ENCODE results near the gene TNNI2. TPM values are rescaled to one million over a fixed set of nuclear protein-coding genes. Genes with fewer than 3 reads are reported as not detected.
"Not testable (repeated sequence)": the region's sequence is repeated elsewhere in the genome, so short reads cannot be mapped to it uniquely, and the experiment has no call there.

The TNNI2 gene
- total RNA-seq (not detected), total RNA-seq (0 to 0.08 reads per million in 2 donors)

DNA sequence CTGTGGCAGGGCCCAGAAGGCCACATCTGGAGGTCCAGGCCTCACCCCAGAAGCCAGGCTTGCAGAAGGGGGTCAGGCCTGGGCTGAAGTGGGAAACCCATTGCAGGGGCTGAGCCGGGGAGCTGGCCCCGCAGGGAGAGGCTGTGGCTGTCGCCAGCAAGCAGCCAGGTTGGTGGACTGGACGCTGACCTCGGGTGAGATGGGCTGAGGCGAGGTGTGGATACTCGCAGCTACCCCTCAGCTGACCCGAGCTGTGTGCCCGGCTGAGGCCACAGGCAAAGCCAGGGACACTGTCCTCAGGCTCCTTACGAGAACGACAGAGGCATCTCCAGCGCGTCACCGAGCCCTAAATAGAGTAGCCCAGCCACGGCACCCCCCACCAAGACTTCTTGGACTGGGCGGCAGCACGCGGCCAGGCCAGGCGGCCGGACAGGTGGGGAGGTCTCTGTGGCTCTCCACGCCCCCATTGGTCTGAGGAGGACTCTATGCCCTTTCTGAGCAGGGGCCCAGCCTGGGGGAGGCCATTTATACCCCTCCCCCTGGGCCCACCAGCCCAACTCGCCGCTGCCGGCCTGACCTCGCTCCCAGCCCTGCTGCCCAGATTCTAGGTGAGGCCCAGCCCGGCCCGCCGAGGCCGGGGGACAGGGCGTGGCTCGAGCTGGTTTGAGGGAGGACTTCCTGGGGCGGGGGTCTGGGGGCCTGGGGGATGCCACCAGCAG is at the start of gene TNNI2:
Gene TNNI2 (plus strand): TSS at position 556 of the 719 bp plus-strand sequence. CDS start 716 bp downstream, outside the sequence.
- ATAC-seq (no peak), DNase-seq (no peak)
- no peaks in the 10 kb centered on the region for H3K9me3 ChIP-seq (ENCODE audit: control insufficient read depth, low read length, poor library complexity, severe bottlenecking)
- no peaks in the 10 kb centered on the region for H3K36me3 Mint-ChIP-seq (ENCODE audit: low read depth)
- no peak within 1 kb of the TSS for H3K27ac Mint-ChIP-seq
- peaks cover 2% of the 10 kb centered on the region for H3K27me3 Mint-ChIP-seq
- no peak within 1 kb of the TSS for H3K4me3 Mint-ChIP-seq
- H3K4me1 Mint-ChIP-seq = peaks cover 10% of the 10 kb centered on the region

DNA sequence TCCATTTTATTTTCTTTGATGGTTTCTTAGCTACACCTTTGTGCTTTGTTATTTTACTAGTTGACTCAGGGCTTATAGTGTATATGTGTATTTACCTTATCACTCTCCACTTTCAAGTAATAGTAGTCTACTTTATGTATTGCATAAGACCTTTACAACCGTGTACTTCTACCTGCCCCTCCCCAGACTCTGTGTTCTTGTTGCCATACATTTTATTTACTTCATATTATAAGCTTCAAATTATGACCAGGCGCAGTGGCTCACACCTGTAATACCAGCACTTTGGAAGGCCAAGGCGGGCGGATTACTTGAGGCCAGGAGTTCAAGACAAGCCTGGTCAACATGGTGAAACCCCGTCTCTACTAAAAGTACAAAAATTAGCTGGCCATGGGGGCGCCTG is 46.9 kb upstream of the TNNI2 start:
- H3K36me3 Mint-ChIP-seq (ENCODE audit: low read depth) = peaks cover 6% of the 10 kb centered on the region
- no peak overlapping the region for H3K4me3 Mint-ChIP-seq
- H3K27ac Mint-ChIP-seq = no peak overlapping the region
- peaks cover 8% of the 10 kb centered on the region for H3K4me1 Mint-ChIP-seq
- DNase-seq = no peak
- peaks cover 8% of the 10 kb centered on the region for H3K27me3 Mint-ChIP-seq
- H3K9me3 ChIP-seq (ENCODE audit: control insufficient read depth, low read length, poor library complexity, severe bottlenecking) = no peaks in the 10 kb centered on the region
- no peak for ATAC-seq

DNA sequence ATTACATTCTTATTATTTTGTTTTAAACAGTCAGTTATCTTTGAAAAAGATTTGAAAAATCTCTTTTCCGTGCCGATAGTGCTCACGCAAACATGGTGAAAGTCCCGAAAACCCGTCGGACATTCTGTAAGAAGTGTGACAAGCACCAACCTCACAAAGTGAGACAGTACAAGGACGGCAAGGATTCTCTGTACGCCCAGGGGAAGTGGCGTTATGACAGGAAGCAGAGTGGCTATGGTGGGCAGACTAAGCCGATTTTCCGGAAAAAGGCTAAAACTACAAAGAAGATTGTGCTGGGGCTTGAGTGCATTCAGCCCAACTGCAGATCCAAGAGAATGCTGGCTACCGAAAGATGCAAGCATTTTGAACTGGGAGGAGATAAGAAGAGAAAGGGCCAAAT is 46.3 kb upstream of the TNNI2 start:
- no peak overlapping the region for H3K4me3 Mint-ChIP-seq
- peaks cover 6% of the 10 kb centered on the region for H3K36me3 Mint-ChIP-seq (ENCODE audit: low read depth)
- no peak for DNase-seq

DNA sequence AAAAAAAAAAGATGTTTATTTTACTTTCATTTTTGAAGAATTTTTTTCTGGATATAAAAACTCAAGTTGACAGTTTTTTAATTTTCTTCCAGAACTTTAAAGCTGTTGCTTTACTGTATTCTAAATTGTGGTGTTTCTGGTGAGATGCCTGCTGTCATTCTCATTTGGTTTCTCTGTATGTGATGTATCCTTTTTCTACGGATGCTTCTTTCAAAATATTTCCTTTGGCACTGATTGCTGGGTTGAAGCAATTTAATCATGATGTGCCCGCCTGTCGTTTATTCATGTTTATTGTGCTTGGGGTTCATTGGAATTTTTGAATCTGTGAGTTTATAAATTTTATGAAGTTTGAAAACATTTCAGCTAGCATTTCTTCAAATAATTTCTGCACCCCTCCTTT is 45.7 kb upstream of the TNNI2 start:
- no peak overlapping the region for H3K4me3 Mint-ChIP-seq
- no peak for ATAC-seq
- no peak overlapping the region for H3K27ac Mint-ChIP-seq

More for the DNA sequence above, 46.3 kb upstream of the TNNI2 start:
- Mint-ChIP-seq H3K4me1 (peaks cover 6% of the 10 kb centered on the region), H3K27me3 (peaks cover 14% of the 10 kb centered on the region), H3K27ac (no peak overlapping the region)
- no peak for ATAC-seq
- no peaks in the 10 kb centered on the region for H3K9me3 ChIP-seq (ENCODE audit: control insufficient read depth, low read length, poor library complexity, severe bottlenecking)

DNA sequence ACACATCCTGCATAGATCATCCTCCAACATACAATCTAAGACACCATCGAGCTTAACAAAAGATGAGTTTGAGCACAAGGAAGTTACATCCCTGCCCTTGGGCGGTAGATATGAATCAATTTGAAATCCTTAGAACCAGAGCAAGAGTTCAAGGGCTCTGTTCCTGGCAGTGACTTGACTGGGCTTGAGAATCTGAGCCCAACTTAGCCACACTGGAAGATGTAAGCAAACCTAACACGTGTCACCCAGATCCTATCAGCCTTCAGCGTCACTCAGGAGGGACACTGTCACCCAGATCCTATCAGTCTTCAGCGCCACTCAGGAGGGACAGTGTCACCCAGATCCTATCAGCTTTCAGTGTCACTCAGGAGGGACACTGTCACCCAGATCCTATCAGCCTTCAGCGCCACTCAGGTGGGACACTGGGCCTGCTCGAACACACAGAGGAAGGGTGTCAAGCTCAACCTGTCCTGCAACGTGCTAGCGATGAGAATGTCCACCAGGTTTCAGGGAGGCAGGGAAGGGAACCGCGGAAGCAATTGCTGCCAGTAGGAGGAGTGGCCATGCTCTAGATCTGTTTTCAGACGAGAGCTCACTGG is 42.3 kb upstream of the TNNI2 start:
- H3K4me1 Mint-ChIP-seq = peaks cover 5% of the 10 kb centered on the region

More for the DNA sequence above, 45.7 kb upstream of the TNNI2 start:
- no peaks in the 10 kb centered on the region for H3K9me3 ChIP-seq (ENCODE audit: control insufficient read depth, low read length, poor library complexity, severe bottlenecking)
- peaks cover 16% of the 10 kb centered on the region for H3K27me3 Mint-ChIP-seq
- H3K36me3 Mint-ChIP-seq (ENCODE audit: low read depth) = peaks cover 6% of the 10 kb centered on the region
- H3K4me1 Mint-ChIP-seq = peaks cover 5% of the 10 kb centered on the region
- DNase-seq = no peak

DNA sequence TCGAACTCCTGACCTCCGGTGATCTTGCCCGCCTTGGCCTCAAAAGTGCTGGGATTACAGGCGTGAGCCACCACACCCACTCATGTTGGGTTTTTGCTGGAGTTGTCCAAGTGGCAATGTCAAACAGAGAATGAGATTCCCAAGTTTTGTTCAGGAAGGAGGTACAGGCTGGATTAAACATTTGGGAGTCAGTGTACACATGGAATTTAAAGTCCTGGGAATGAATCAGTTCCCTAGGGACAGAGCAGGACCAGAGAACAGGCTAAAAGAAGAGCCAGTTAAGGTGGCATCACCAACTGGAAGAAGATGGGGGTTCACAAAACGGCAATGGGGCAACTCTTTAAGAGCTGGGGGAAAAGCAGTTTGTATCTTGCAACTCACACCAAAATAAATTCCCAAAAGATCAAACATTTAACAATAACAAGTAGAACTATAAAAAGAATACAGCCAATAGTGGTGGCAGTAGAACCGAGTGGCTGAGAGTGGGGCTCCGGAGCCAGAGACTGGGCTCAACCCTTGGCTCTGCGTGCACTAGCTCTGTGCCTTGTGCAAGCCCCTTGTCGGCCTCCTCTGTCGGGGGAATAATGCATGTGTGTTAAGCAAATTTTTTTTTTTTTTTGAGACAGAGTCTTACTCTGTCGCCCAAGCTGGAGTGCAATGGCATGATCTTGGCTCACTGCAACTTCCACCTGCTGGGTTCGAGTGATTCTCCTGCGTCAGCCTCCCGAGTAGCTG is 41.2 kb upstream of the TNNI2 start:
- peaks cover 5% of the 10 kb centered on the region for H3K36me3 Mint-ChIP-seq (ENCODE audit: low read depth)
- no peak for ATAC-seq
- H3K4me1 Mint-ChIP-seq = peaks cover 3% of the 10 kb centered on the region
- H3K27me3 Mint-ChIP-seq = peaks cover 39% of the 10 kb centered on the region
- no peak for DNase-seq
- no peak overlapping the region for H3K4me3 Mint-ChIP-seq
- no peaks in the 10 kb centered on the region for H3K9me3 ChIP-seq (ENCODE audit: control insufficient read depth, low read length, poor library complexity, severe bottlenecking)
- no peak overlapping the region for H3K27ac Mint-ChIP-seq

More for the DNA sequence above, 42.3 kb upstream of the TNNI2 start:
- H3K4me3 Mint-ChIP-seq = no peak overlapping the region
- no peaks in the 10 kb centered on the region for H3K9me3 ChIP-seq (ENCODE audit: control insufficient read depth, low read length, poor library complexity, severe bottlenecking)
- peaks cover 6% of the 10 kb centered on the region for H3K36me3 Mint-ChIP-seq (ENCODE audit: low read depth)
- no peak for ATAC-seq
- no peak overlapping the region for H3K27ac Mint-ChIP-seq
- DNase-seq = no peak
- peaks cover 36% of the 10 kb centered on the region for H3K27me3 Mint-ChIP-seq

DNA sequence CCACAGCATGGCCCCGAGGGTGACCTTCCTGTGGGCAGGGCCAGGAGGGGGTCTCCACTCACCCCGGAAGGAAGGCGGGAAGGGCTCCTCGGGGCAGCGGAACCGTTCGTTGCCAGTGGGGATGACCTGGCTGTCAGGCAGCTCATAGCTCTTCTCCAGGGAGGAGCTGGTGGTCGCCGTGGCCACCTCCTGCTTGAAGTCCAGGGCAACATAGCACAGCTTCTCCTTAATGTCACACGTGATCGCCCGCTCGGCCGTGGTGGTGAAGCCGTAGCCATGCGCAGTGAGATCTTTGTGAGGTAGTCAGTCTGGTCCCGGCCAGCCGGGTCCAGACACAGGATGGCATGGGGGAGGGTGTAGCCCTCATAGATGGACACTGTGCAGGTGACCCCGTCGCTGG is 35.5 kb upstream of the TNNI2 start:
- Mint-ChIP-seq H3K27me3 (peaks cover 54% of the 10 kb centered on the region), H3K4me3 (no peak overlapping the region), H3K27ac (no peak overlapping the region), H3K36me3 (ENCODE audit: low read depth) (no peaks in the 10 kb centered on the region), H3K4me1 (peaks cover 2% of the 10 kb centered on the region)
- H3K9me3 ChIP-seq (ENCODE audit: control insufficient read depth, low read length, poor library complexity, severe bottlenecking) = no peaks in the 10 kb centered on the region
- ATAC-seq = no peak
- DNase-seq = no peak

DNA sequence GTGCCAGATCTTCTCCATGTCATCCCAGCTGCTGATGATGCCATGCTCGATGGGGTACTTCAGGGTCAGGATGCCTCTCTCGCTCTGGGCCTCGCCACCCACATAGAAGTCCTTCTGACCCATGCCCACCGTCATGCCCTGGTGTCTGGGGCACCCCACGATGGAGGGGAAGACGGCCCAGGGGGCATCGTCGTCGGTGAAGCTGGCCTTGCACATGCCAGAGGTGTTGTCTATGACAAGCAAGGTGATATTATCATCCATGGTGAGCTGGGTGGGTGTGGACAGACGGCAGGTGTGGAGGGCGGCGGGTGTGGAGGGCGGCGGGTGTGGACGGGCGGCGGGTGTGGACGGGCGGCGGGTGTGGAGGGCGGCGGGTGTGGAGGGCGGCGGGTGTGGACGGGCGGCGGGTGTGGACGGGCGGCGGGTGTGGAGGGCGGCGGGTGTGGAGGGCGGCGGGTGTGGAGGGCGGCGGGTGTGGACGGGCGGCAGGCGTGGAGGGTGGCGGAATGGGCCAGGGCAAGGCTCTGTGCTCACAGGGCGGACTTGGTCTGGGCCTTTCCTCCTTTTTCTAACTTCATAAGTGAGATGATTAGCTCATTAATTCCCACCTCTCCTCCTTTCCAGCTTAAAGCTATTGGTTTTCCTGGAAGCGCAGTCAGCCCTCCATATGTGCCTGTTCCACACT is 34.8 kb upstream of the TNNI2 start:
- H3K27me3 Mint-ChIP-seq = peaks cover 48% of the 10 kb centered on the region
- H3K36me3 Mint-ChIP-seq (ENCODE audit: low read depth); H3K4me1 Mint-ChIP-seq; ATAC-seq; H3K9me3 ChIP-seq (ENCODE audit: control insufficient read depth, low read length, poor library complexity, severe bottlenecking); DNase-seq; H3K4me3 Mint-ChIP-seq; H3K27ac Mint-ChIP-seq: not testable (repeated sequence)

DNA sequence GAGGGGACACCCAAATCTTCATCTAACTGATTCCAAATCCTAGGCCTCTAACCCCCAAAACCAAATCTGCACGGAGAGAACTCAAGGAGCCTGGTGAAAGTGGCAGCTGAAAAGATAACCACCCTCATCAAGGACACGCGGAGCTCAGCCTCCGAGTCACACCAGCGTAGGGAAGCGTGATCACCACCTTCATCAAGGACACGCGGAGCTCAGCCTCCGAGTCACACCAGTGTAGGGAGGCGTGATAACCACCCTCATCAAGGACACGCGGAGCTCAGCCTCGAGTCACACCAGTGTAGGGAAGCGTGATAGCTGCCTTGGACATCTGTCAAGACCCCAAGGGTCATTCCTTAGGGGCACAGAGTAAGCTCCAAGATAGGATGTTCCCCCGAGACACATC is 33.3 kb upstream of the TNNI2 start:
- H3K9me3 ChIP-seq (ENCODE audit: control insufficient read depth, low read length, poor library complexity, severe bottlenecking) = no peaks in the 10 kb centered on the region
- Mint-ChIP-seq H3K4me3 (no peak overlapping the region), H3K4me1 (peaks cover 2% of the 10 kb centered on the region), H3K36me3 (ENCODE audit: low read depth) (peaks cover 2% of the 10 kb centered on the region), H3K27me3 (peaks cover 45% of the 10 kb centered on the region), H3K27ac (no peak overlapping the region)
- no peak for DNase-seq
- ATAC-seq = no peak

DNA sequence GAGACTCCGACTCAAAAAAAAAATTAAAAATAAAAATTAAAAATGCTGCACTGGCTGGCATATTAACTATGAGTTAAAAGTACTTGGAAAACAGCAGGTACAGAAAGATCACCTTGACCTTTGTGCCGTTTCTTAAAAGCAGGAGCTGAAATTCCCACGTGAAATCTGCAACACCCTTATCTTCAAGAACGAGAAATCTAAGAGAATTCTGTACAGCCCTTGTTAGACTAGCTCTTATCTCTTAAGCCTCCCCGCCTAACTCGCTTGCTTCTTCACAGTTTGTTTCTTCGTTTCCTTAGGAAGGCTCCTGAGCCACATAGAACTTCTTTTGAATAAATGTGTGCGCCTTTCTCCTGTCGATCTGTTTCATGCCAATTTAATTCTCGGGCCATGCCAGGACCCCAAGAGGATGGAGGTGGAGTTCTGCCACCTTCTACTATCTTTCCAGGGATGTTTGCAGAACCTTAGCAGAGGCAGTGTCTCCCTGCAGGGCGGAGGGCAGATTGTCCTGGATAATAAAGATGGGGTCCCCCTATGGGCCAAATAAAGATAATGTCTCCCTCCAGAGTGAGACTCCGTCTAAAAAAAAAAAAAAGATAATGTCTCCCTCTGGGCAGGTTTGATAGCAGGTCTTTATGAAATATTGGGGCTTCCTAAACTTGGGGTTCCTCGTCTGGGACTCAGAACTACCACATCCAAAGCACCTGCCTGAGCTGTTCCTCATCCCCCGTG is 31.4 kb upstream of the TNNI2 start:
- Mint-ChIP-seq H3K4me3 (no peak overlapping the region), H3K4me1 (peaks cover 2% of the 10 kb centered on the region), H3K27me3 (peaks cover 37% of the 10 kb centered on the region), H3K36me3 (ENCODE audit: low read depth) (peaks cover 2% of the 10 kb centered on the region), H3K27ac (no peak overlapping the region)
- no peaks in the 10 kb centered on the region for H3K9me3 ChIP-seq (ENCODE audit: control insufficient read depth, low read length, poor library complexity, severe bottlenecking)
- ATAC-seq (no peak), DNase-seq (no peak)

DNA sequence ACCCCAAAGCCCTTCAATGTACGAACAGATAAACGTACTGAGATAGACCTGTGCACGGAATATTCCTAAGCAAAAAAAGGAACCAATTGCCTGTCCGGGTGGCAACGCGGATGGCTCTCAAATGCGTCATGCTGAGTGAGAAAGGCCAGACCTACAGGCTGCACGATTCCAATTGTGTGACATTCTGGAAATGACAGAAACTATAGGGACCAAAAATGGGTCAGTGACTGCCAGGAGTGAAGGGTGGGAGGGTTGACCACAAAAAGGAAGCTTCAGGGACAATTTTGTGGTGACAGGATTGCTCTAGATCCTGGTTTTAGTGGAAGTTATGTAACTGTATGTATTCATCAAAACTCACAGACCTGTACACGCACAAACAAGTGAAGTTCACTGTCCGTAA is 28.0 kb upstream of the TNNI2 start:
- H3K9me3 ChIP-seq (ENCODE audit: control insufficient read depth, low read length, poor library complexity, severe bottlenecking) = no peaks in the 10 kb centered on the region
- Mint-ChIP-seq H3K27ac (no peak overlapping the region), H3K27me3 (peaks cover 19% of the 10 kb centered on the region), H3K36me3 (ENCODE audit: low read depth) (peaks cover 2% of the 10 kb centered on the region), H3K4me3 (no peak overlapping the region), H3K4me1 (peaks cover 2% of the 10 kb centered on the region)
- no peak for DNase-seq
- no peak for ATAC-seq

DNA sequence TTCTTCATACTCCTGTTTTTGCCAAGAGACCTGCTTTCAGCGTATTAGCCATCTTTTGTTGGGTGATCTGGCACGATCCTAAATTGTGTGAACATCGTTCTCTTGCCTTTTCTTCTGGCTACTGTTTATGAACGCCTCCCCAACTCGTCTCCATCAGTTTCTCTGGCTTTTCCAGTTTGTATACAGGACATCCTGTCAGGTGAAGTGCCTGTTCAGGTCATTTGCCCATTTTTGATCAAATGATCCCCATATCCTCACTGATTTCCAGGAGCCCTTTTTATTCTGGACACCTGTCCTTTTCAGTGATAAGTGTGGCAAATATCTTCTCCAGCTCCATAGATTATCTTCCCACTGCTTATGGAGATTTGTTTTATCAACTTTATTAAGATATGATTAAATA is 26.5 kb upstream of the TNNI2 start:
- no peak overlapping the region for H3K4me3 Mint-ChIP-seq
- H3K27ac Mint-ChIP-seq = no peak overlapping the region
- H3K27me3 Mint-ChIP-seq = peaks cover 19% of the 10 kb centered on the region
- H3K4me1 Mint-ChIP-seq = peaks cover 2% of the 10 kb centered on the region
- no peaks in the 10 kb centered on the region for H3K9me3 ChIP-seq (ENCODE audit: control insufficient read depth, low read length, poor library complexity, severe bottlenecking)
- ATAC-seq (no peak), DNase-seq (no peak)
- peaks cover 2% of the 10 kb centered on the region for H3K36me3 Mint-ChIP-seq (ENCODE audit: low read depth)

Data from T-helper 17 cell (primary cell).